Endothelial cell of umbilical vein (primary cell): Measurements from ENCODE around the gene CXXC4. TPM values are rescaled to one million over a fixed set of nuclear protein-coding genes. Genes with fewer than 3 reads are reported as not detected.

ENCODE experiments used
- BruUV-seq: library from RNA; stranded (reverse); fragments of 400-500 nt; replicated peaks from 2 replicates; lab custom pipeline; 2021; lab: Mats Ljungman, UMichigan
- CTCF ChIA-PET: fragments of 300-600, 350-600 bp; sonication (Branson Sonifier 250); formaldehyde crosslinking; loops from one replicate; lab custom pipeline; 2021; ENCODE audit warnings: antibody characterized with exemption, inconsistent platforms; lab: Charles Lee
- POLR2A ChIA-PET: fragments of 300-600, 350-600 bp; sonication (Branson Sonifier 250); formaldehyde crosslinking; loops from one replicate; lab custom pipeline; 2021; ENCODE audit warnings: antibody characterized with exemption, inconsistent platforms; lab: Charles Lee
- DNase-seq: peaks from one replicate; pipeline ENCODE4 v3.0.0-alpha.2; 2011; ENCODE audit warnings: low read depth, low spot score
- FAIRE-seq: peaks from 2 replicates; lab custom pipeline; 2011; peaks lifted over from hg19 to GRCh38; lab: Jason Lieb, UNC
- H2AFZ ChIP-seq: 2 replicates; pipeline ENCODE4 v1.6.0; 2012; ENCODE audit warnings: low read depth, low read length, control low read depth, inconsistent platforms
- H3K27ac ChIP-seq: 2 replicates; pipeline ENCODE4 v1.5.1; 2011; ENCODE audit warnings: low read depth, mild to moderate bottlenecking, control low read depth, low read length, moderate library complexity; ENCODE audit not compliant: insufficient read depth
- H3K27me3 ChIP-seq, 2 experiments: 2 replicates each; pipeline versions ENCODE4 v1.6.0 to v1.6.1; 2011; ENCODE audit warnings: low read length in 2 of 2, mixed read lengths in 1 of 2; ENCODE audit not compliant: control insufficient read depth in 2 of 2, insufficient read depth in 2 of 2
- H3K36me3 ChIP-seq, 2 experiments: 2 replicates in 1 of 2; 3 replicates in 1 of 2; pipeline ENCODE4 v1.5.1; 2011; ENCODE audit warnings: low read length in 2 of 2, mild to moderate bottlenecking in 1 of 2, moderate library complexity in 1 of 2; ENCODE audit not compliant: control insufficient read depth in 2 of 2, insufficient read depth in 2 of 2; ENCODE audit errors: extremely low read depth in 1 of 2
- H3K4me1 ChIP-seq: 3 replicates; pipeline ENCODE4 v1.5.1; 2011; ENCODE audit warnings: mild to moderate bottlenecking, low read length; ENCODE audit not compliant: control insufficient read depth, insufficient read depth; ENCODE audit errors: extremely low read depth
- H3K4me2 ChIP-seq: 2 replicates; pipeline ENCODE4 v1.6.1; 2011; ENCODE audit warnings: low read length, control low read depth, mixed read lengths; ENCODE audit not compliant: insufficient read depth
- H3K4me3 ChIP-seq, 3 experiments: fragments of 200-600 bp in 1 of 3; sonication (generic), shearing (Covaris generic) in 1 of 3; replicated peaks in 1 of 3; 2 replicates each; pipeline ENCODE4 v1.5.1; 2011 to 2016; ENCODE audit warnings: control low read depth in 3 of 3, low read length in 3 of 3, mild to moderate bottlenecking in 2 of 3, inconsistent platforms in 1 of 3, low read depth in 1 of 3, moderate library complexity in 1 of 3; ENCODE audit not compliant: insufficient read depth in 1 of 3
- H3K79me2 ChIP-seq: 2 replicates; pipeline ENCODE4 v1.6.0; 2012; ENCODE audit warnings: low read length, inconsistent platforms; ENCODE audit not compliant: control insufficient read depth, insufficient read depth
- H3K9ac ChIP-seq: replicated peaks from 2 replicates; pipeline ENCODE3; 2011; ENCODE audit warnings: low read length, control low read depth; ENCODE audit not compliant: insufficient read depth; ENCODE audit errors: extremely low read depth
- H3K9me1 ChIP-seq: replicated peaks from 3 replicates; pipeline ENCODE4 v1.6.0; 2011; ENCODE audit warnings: mild to moderate bottlenecking, low read length; ENCODE audit not compliant: control insufficient read depth, insufficient read depth; ENCODE audit errors: extremely low read depth
- H3K9me3 ChIP-seq: replicated peaks from 2 replicates; pipeline ENCODE4 v1.5.1; 2012; ENCODE audit warnings: low read length, inconsistent platforms; ENCODE audit not compliant: control insufficient read depth, insufficient read depth
- H4K20me1 ChIP-seq: replicated peaks from 2 replicates; pipeline ENCODE3; 2011; ENCODE audit warnings: mild to moderate bottlenecking, low read length; ENCODE audit not compliant: control insufficient read depth, insufficient read depth; ENCODE audit errors: extremely low read depth
- EZH2 ChIP-seq: IDR thresholded peaks from 2 replicates; pipeline ENCODE4 v1.6.1; 2012; ENCODE audit warnings: borderline replicate concordance, low read depth, mild to moderate bottlenecking, moderate library complexity, low read length, inconsistent platforms; ENCODE audit not compliant: severe bottlenecking
- FOS ChIP-seq: IDR thresholded peaks from 2 replicates; pipeline ENCODE4 v1.6.1; 2011; ENCODE audit warnings: mild to moderate bottlenecking, low read length, moderate library complexity, borderline replicate concordance; ENCODE audit not compliant: insufficient read depth
- GATA2 ChIP-seq: IDR thresholded peaks from 2 replicates; pipeline ENCODE4 v1.7.0; 2011; ENCODE audit warnings: low read depth, mild to moderate bottlenecking, moderate library complexity, mixed read lengths, low read length; ENCODE audit not compliant: insufficient read length, insufficient read depth
- JUN ChIP-seq: IDR thresholded peaks from 2 replicates; pipeline ENCODE4 v1.6.1; 2011; ENCODE audit warnings: borderline replicate concordance, low read depth; ENCODE audit not compliant: insufficient read length, insufficient read depth
- MYC ChIP-seq: IDR thresholded peaks from one replicate; pipeline ENCODE4 v1.6.1; 2011; ENCODE audit warnings: mild to moderate bottlenecking, low read depth, low read length
- POLR2A ChIP-seq: IDR thresholded peaks from 2 replicates; pipeline ENCODE4 v1.6.1; 2012; ENCODE audit warnings: low read depth, mild to moderate bottlenecking, control low read depth, low read length
- POLR2AphosphoS5 ChIP-seq: IDR thresholded peaks from 2 replicates; pipeline ENCODE4 v1.6.1; 2012; ENCODE audit warnings: low read depth, mild to moderate bottlenecking, control low read depth, low read length, moderate library complexity; ENCODE audit not compliant: insufficient read depth
- dilution Hi-C: fragments of 300-500 bp; cut with MboI; formaldehyde crosslinking; loops from one replicate; pipeline ENCODE4 v1.15.0; 2019; ENCODE audit warnings: low sequenced_read_pairs; ENCODE audit not compliant: extremely low pct_ligation_motif_present
- intact Hi-C: fragments of 100-400 bp; cut with micrococcal nuclease; formaldehyde crosslinking; loops from one replicate; pipeline ENCODE4 v1.10.0; 2022
- polyA plus RNA-seq, 4 experiments: library from polyadenylated mRNA; depleted of rRNA in 3 of 4; stranded (reverse) in 3 of 4; unstranded in 1 of 4; fragments of >200 nt; gene quantifications; 2 replicates each; pipeline versions ENCODE4 v1.2.1 to v1.2.3, GENCODE V29; 2011 to 2012; ENCODE audit warnings: missing spikeins in 1 of 4
- total RNA-seq: library from RNA; stranded (reverse); gene quantifications from 2 replicates; pipeline ENCODE4 v1.2.3, GENCODE V29; 2021
- TF ChIP-seq, protein P1 (sequence below): IDR thresholded peaks from 2 replicates; pipeline ENCODE4 v1.6.1; 2011; ENCODE audit not compliant: insufficient read depth, insufficient read length
- TF ChIP-seq, protein P2 (sequence below), 2 donors: IDR thresholded peaks; 1 replicate in 1 of 2; 2 replicates in 1 of 2; pipeline ENCODE4 v1.5.1; 2011; ENCODE audit warnings: low read length in 2 of 2, mild to moderate bottlenecking in 2 of 2, moderate library complexity in 2 of 2, control low read depth in 1 of 2, inconsistent platforms in 1 of 2, low read depth in 1 of 2; ENCODE audit not compliant: insufficient read depth in 1 of 2; ENCODE audit errors: extremely low read depth in 1 of 2

Gene CXXC4
- total and polyA plus RNA-seq, 2 donors (not counting 3 experiments of a cell fraction or from before 2014, with no cell fraction given), result not detected

DNA sequence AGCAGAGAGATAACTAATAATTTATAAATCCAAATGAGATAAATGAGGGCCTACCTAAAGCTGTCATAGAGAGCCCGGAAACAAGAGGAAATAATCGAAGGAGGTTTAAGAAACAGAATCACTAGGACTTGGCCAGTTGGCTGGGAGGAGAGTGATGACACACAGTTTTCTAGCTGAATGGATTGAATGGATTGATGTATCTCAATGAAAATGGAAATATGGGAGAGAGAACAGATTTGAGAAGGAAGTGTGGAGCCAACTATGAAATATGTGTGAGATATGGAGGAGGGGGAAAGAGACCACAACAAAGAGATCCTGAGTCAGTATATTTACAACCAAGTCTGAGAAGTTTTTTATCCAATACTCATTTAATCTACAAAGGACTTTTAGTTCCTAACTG, 35.7 kb upstream of the CXXC4 start:
- H2AFZ ChIP-seq, result no peak overlapping the region
- BruUV-seq, result no TSS peak
- no peak overlapping the region for H3K4me2 ChIP-seq
- H3K4me3 ChIP-seq, result no peak overlapping the region
- peaks cover 1% of the 10 kb centered on the region for H3K9me3 ChIP-seq
- FAIRE-seq (no peak), DNase-seq (no peak)
- no peaks in the 10 kb centered on the region for H3K9me1 ChIP-seq
- no peak overlapping the region for H3K9ac ChIP-seq
- no peaks in the 10 kb centered on the region for H4K20me1 ChIP-seq
- dilution Hi-C loops, result no loop called here
- no peaks in the 10 kb centered on the region for H3K36me3 ChIP-seq
- ChIA-PET CTCF (no interaction called here), POLR2A (no interaction called here)
- TF ChIP-seq MYC (no peak), GATA2 (no peak), POLR2AphosphoS5 (no peak), POLR2A (no peak), EZH2 (no peak), JUN (no peak), FOS (no peak)
- TF ChIP-seq, protein P1, sequence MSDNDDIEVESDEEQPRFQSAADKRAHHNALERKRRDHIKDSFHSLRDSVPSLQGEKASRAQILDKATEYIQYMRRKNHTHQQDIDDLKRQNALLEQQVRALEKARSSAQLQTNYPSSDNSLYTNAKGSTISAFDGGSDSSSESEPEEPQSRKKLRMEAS, result no peak
- TF ChIP-seq, protein P2, sequence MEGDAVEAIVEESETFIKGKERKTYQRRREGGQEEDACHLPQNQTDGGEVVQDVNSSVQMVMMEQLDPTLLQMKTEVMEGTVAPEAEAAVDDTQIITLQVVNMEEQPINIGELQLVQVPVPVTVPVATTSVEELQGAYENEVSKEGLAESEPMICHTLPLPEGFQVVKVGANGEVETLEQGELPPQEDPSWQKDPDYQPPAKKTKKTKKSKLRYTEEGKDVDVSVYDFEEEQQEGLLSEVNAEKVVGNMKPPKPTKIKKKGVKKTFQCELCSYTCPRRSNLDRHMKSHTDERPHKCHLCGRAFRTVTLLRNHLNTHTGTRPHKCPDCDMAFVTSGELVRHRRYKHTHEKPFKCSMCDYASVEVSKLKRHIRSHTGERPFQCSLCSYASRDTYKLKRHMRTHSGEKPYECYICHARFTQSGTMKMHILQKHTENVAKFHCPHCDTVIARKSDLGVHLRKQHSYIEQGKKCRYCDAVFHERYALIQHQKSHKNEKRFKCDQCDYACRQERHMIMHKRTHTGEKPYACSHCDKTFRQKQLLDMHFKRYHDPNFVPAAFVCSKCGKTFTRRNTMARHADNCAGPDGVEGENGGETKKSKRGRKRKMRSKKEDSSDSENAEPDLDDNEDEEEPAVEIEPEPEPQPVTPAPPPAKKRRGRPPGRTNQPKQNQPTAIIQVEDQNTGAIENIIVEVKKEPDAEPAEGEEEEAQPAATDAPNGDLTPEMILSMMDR (IDR thresholded peaks at IDR 0.05; ENCODE audit: extremely low read depth in 1 of 2, insufficient read depth in 1 of 2, low read depth in 1 of 2, low read length in 2 of 2), result no peak
- no peaks in the 10 kb centered on the region for H3K79me2 ChIP-seq
- intact Hi-C loops, result no loop called here
- no peaks in the 10 kb centered on the region for H3K4me1 ChIP-seq
- H3K27ac ChIP-seq, result no peak overlapping the region
- H3K27me3 ChIP-seq, result no peaks in the 10 kb centered on the region
